Renal pelvis (tissue), 4 donors: ENCODE data around the gene APBA2. TPM values are rescaled to one million over a fixed set of nuclear protein-coding genes. Genes with fewer than 3 reads are reported as not detected.

Experiments used
- DNase-seq: peaks from one replicate; pipeline ENCODE4 v3.0.0-alpha.2; 2013
- polyA plus RNA-seq, 3 donors: library from polyadenylated mRNA; unstranded; fragments of 120-200 nt; gene quantifications; one replicate each; pipeline ENCODE4 v1.2.1, GENCODE V29; 2013; ENCODE audit not compliant: insufficient read length in 3 of 3

Gene APBA2
- polyA plus RNA-seq, 3 donors = 12.6 to 18.3 (median 15.3) TPM

- no peak for DNase-seq
Measured at GRCh38 chr15:29083858-29084257, 198.1 kb downstream of the APBA2 start.

GRCh38 chr15:29086001-29086400 is 200.2 kb downstream of the APBA2 start:
- no peak for DNase-seq

GRCh38 chr15:29086891-29087290 is 201.1 kb downstream of the APBA2 start:
- no peak for DNase-seq

- DNase-seq = no peak
Measured at GRCh38 chr15:29087521-29088285, 201.9 kb downstream of the APBA2 start.

- DNase-seq = no peak
Measured at GRCh38 chr15:29088666-29089065, 202.9 kb downstream of the APBA2 start.

- DNase-seq = peak; percentile 37
Measured at GRCh38 chr15:29089731-29090616, 204.2 kb downstream of the APBA2 start.

GRCh38 chr15:29090617-29091466 is 205.1 kb downstream of the APBA2 start:
- DNase-seq = no peak

GRCh38 chr15:29091666-29092065 is 205.9 kb downstream of the APBA2 start:
- no peak for DNase-seq

GRCh38 chr15:29092376-29093064 is 206.7 kb downstream of the APBA2 start:
- DNase-seq = no peak

- no peak for DNase-seq
Measured at GRCh38 chr15:29093065-29093435, 207.3 kb downstream of the APBA2 start.

- DNase-seq = no peak
Measured at GRCh38 chr15:29093696-29094343, 208.0 kb downstream of the APBA2 start.

GRCh38 chr15:29094711-29095110 is 208.9 kb downstream of the APBA2 start:
- no peak for DNase-seq

GRCh38 chr15:29095746-29096145 is 210.0 kb downstream of the APBA2 start:
- no peak for DNase-seq

- DNase-seq = no peak
Measured at GRCh38 chr15:29097168-29097567, 211.4 kb downstream of the APBA2 start.

GRCh38 chr15:29097971-29098370 is 212.2 kb downstream of the APBA2 start:
- DNase-seq = no peak

GRCh38 chr15:29098652-29099051 is 212.9 kb downstream of the APBA2 start:
- no peak for DNase-seq

GRCh38 chr15:29099131-29099880 is 213.5 kb downstream of the APBA2 start:
- DNase-seq = no peak

- DNase-seq = no peak
Measured at GRCh38 chr15:29100486-29101000, 214.8 kb downstream of the APBA2 start.

- no peak for DNase-seq
Measured at GRCh38 chr15:29101491-29101890, 215.7 kb downstream of the APBA2 start.
